ENCODE data around the gene CACNA1A. TPM values are rescaled to one million over a fixed set of nuclear protein-coding genes. Genes with fewer than 3 reads are reported as not detected.
A peak's percentile ranks its signal among the peaks of the same experiment; 100 is the strongest.

Gene CACNA1A
- total and polyA plus RNA-seq, 2 of the 13 experiments (the other 11 are each of a cell fraction or from before 2014, with no cell fraction given) = not detected

DNA sequence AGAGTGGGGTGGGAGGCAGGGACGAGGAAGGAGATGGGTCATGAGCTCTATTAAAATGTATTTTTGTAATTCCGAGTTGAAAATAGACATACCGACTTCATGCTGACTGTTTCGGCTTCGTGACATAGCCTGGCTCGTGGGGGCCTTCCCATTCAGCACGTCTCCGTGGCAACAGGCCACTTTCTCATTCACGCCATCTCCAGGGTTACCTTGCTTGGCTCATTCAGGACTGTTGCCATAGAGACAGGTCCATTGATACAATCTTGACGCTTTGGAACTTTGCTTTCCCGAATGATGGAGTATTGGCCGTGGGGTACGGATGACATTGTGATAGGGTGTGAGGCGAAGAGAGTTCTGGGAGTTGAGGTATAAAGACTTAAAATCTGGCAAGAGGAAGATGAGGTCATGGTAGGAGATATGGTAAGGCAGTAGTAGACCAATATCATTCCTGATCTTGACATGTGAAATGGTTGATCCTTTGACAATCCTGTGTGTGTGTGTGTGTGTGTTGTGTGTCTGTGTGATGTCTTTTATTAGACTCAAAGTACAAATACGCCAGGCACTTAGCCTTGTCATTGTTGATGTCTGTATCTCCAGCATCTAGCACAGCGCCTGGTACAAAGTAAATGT, 97.3 kb downstream of the CACNA1A start:
- intact Hi-C loops (cut with micrococcal nuclease; ENCODE audit: unreplicated experiment) = no loop called here
- Histone ChIP-seq H4K20me1 (ENCODE audit: insufficient read depth, low read length) (no peaks in the 10 kb centered on the region), H3K27me3 (ENCODE audit: control insufficient read depth in 1 of 2, insufficient read depth in 2 of 2, low read length in 2 of 2) (no peaks in the 10 kb centered on the region; a peak in 1 of 5 replicates), H3K4me1 (ENCODE audit: insufficient read depth, low read length) (no peaks in the 10 kb centered on the region), H3K9me3 (ENCODE audit: low read length) (no peaks in the 10 kb centered on the region), H3K36me3 (replicated peaks in 1 of 2; ENCODE audit: control insufficient read depth in 1 of 2, insufficient read depth in 2 of 2, low read length in 2 of 2) (no peaks in the 10 kb centered on the region), H3K4me2 (ENCODE audit: low read depth, low read length) (no peak overlapping the region), H3K9ac (ENCODE audit: insufficient read depth, low read depth, low read length) (no peak overlapping the region), H3K4me3 (replicated peaks in 1 of 3; ENCODE audit: insufficient read depth in 1 of 3, low read depth in 2 of 3, low read length in 3 of 3) (no peak overlapping the region), H3K79me2 (ENCODE audit: insufficient read depth, low read length) (no peaks in the 10 kb centered on the region), H3K27ac (ENCODE audit: extremely low read length, insufficient read depth, low read length) (no peak overlapping the region), H2AFZ (ENCODE audit: low read length) (no peak overlapping the region)
- TF ChIP-seq GTF2F1 (IDR thresholded peaks at IDR 0.05; ENCODE audit: low read length) (no peak), ZIK1 (CRISPR knock-in tag; IDR thresholded peaks at IDR 0.05; ENCODE audit: borderline replicate concordance, low read depth) (no peak), ATF7 (IDR thresholded peaks at IDR 0.05) (0 out of 2 replicates have a peak, but pooled peaks have one; percentile 25), ATF7 (CRISPR knock-in tag; IDR thresholded peaks at IDR 0.05) (no peak)
- WGBS (ENCODE audit: low lambda C conversion rate) = 7% methylated on average over 15 of the region's 16 CpGs
- no peak for FAIRE-seq
- POLR2A ChIA-PET = no interaction called here
- no peak for ATAC-seq
- no peak for DNase-seq (ENCODE audit: low spot score)
- in situ Hi-C loops (cut with HindIII; ENCODE audit: extremely low pct_ligation_motif_present, low pct_unique_long_range_greater_than_20kb) = no loop called here
- CTCF ChIA-PET (ENCODE audit: low intra/inter-chr PET ratio, low total read pairs) = no interaction called here
- no TSS peak for BruUV-seq (replicated peaks)

DNA sequence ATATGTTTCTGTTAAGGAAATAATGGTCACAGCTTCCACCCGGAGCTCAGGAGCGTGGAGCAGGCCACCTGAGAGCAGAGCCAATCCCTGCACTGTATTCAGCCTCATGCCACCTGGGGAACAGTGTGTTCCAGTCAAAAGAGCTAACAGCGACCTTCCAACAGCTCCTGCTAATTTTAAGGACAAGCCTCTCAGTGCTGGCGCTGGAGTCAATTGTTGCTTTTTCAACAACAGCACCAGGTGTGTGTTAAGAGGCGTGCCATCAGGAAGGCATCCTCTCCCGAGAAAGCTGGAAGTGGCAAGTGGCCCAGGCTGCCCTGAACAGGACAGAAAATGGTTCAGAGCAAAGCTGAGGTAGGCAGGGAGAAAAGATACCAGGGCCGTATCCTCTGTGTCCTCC, 102.0 kb downstream of the CACNA1A start:
- H3K27me3 ChIP-seq (ENCODE audit: control insufficient read depth in 1 of 2, insufficient read depth in 2 of 2, low read length in 2 of 2) = no peaks in the 10 kb centered on the region; a peak in 1 of 5 replicates
- no peak overlapping the region for H3K9ac ChIP-seq (ENCODE audit: insufficient read depth, low read depth, low read length)
- ChIA-PET POLR2A (no interaction called here), CTCF (ENCODE audit: low intra/inter-chr PET ratio, low total read pairs) (no interaction called here)
- in situ Hi-C loops (cut with HindIII; ENCODE audit: extremely low pct_ligation_motif_present, low pct_unique_long_range_greater_than_20kb) = no loop called here
- H3K79me2 ChIP-seq (ENCODE audit: insufficient read depth, low read length) = no peaks in the 10 kb centered on the region
- H3K4me1 ChIP-seq (ENCODE audit: insufficient read depth, low read length) = no peaks in the 10 kb centered on the region
- H3K4me3 ChIP-seq (replicated peaks in 1 of 3; ENCODE audit: insufficient read depth in 1 of 3, low read depth in 2 of 3, low read length in 3 of 3) = no peak overlapping the region
- no peaks in the 10 kb centered on the region for H3K9me3 ChIP-seq (ENCODE audit: low read length)
- intact Hi-C loops (cut with micrococcal nuclease; ENCODE audit: unreplicated experiment) = no loop called here
- FAIRE-seq (no peak), ATAC-seq (no peak), DNase-seq (ENCODE audit: low spot score) (no peak)
- TF ChIP-seq RFX5 (IDR thresholded peaks at IDR 0.05; ENCODE audit: low read depth, low read length) = no peak
- TF ChIP-seq REXO4 (CRISPR knock-in tag; IDR thresholded peaks at IDR 0.05; ENCODE audit: borderline replicate concordance) = no peak
- TF ChIP-seq SETDB1 (CRISPR knock-in tag; IDR thresholded peaks at IDR 0.05; ENCODE audit: borderline replicate concordance) = no peak
- WGBS (ENCODE audit: low lambda C conversion rate) = 8% methylated on average over 3 of the region's 7 CpGs
- no peak overlapping the region for H3K27ac ChIP-seq (ENCODE audit: extremely low read length, insufficient read depth, low read length)
- H2AFZ ChIP-seq (ENCODE audit: low read length) = no peak overlapping the region
- BruUV-seq (replicated peaks) = no TSS peak
- no peak overlapping the region for H3K4me2 ChIP-seq (ENCODE audit: low read depth, low read length)
- H3K36me3 ChIP-seq (replicated peaks in 1 of 2; ENCODE audit: control insufficient read depth in 1 of 2, insufficient read depth in 2 of 2, low read length in 2 of 2) = no peaks in the 10 kb centered on the region
- no peaks in the 10 kb centered on the region for H4K20me1 ChIP-seq (ENCODE audit: insufficient read depth, low read length)

Data from HepG2 (cell line).